ENCODE results near the gene PLEKHA5.
"Not testable (repeated sequence)": the region's sequence is repeated elsewhere in the genome, so short reads cannot be mapped to it uniquely, and the experiment has no call there.

Gene PLEKHA5

DNA sequence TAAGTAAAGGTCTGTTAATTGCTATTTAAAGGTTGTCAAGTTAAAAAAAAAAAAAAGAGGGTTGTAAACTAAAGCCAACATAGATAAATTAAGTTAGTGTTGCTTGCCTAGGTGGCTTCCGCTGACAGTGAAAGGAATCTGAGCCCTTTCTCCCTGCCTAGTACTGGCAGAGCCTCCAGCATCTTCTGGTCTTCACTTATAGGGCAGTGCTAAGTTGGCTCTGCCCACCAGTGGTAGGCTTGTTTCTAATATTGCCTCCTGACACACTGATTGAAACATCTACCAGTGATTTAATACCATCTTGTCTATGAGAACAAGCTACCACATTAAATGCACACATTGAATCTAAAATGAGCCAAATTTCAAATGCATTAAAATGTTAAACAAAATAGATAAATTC is 39.7 kb downstream of the PLEKHA5 start:
- H3K4me2 ChIP-seq (ENCODE audit: low read length, poor library complexity, severe bottlenecking): no peak overlapping the region
- 97% methylated on average over 1 of the region's 1 CpG for WGBS

DNA sequence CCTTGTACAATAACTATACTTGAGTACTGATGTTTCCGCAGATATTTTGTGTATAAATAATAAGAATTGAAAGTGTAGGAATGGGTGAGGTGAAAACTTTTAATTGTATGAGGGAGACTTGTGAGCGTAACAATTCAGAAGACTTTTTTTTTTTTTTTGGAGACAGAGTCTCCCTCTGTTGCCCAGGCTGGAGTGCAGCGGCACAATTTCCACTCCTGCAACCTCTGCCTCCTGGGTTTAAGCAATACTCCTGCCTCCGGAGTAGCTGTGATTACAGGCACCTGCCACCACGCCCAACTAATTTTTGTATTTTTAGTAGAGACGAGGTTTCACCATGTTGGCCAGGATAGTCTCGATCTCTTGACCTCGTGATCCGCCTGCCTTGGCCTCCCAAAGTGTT is 40.8 kb downstream of the PLEKHA5 start:
- not testable (repeated sequence) for H4K91ac ChIP-seq (ENCODE audit: low read length); H3K27me3 ChIP-seq (ENCODE audit: control insufficient read depth in 1 of 2, insufficient read depth in 1 of 2, low read length in 2 of 2); H3K14ac ChIP-seq (ENCODE audit: low read length in 2 of 2); H3K4me2 ChIP-seq (ENCODE audit: low read length, poor library complexity, severe bottlenecking); H3K4ac ChIP-seq (ENCODE audit: low read depth in 1 of 2, low read length in 2 of 2); DNase-seq; H3K27ac ChIP-seq (ENCODE audit: low read length, poor library complexity, severe bottlenecking); H3K79me1 ChIP-seq (replicated peaks; ENCODE audit: low read length, poor library complexity, severe bottlenecking); H2AFZ ChIP-seq (ENCODE audit: low read depth, low read length); H3K9me3 ChIP-seq (ENCODE audit: control insufficient read depth, low read length); H2AK5ac ChIP-seq (ENCODE audit: low read length, severe bottlenecking); H3K36me3 ChIP-seq (ENCODE audit: control insufficient read depth in 1 of 2, insufficient read depth in 2 of 2, low read depth in 1 of 2, low read length in 2 of 2); H3K23ac ChIP-seq (ENCODE audit: low read length in 2 of 2); H2BK12ac ChIP-seq (ENCODE audit: low read length in 2 of 2); H2BK15ac ChIP-seq (ENCODE audit: low read depth, poor library complexity, severe bottlenecking); H2BK5ac ChIP-seq (ENCODE audit: low read depth, low read length, poor library complexity, severe bottlenecking); H2BK120ac ChIP-seq (ENCODE audit: low read depth, low read length); H3K18ac ChIP-seq (ENCODE audit: low read depth in 1 of 2, low read length in 2 of 2); H3K4me1 ChIP-seq (ENCODE audit: control insufficient read depth, insufficient read depth, low read depth, low read length); H3K9ac ChIP-seq (ENCODE audit: low read length); H4K8ac ChIP-seq (ENCODE audit: low read length); H3K4me3 ChIP-seq (ENCODE audit: insufficient read depth in 1 of 2, low read depth in 1 of 2, low read length in 2 of 2)
- 98% methylated on average over 9 of the region's 9 CpGs for WGBS

More for the DNA sequence above, 39.7 kb downstream of the PLEKHA5 start:
- Histone ChIP-seq H3K9ac (ENCODE audit: low read length) (no peak overlapping the region), H3K18ac (ENCODE audit: low read depth in 1 of 2, low read length in 2 of 2) (no peak overlapping the region), H3K36me3 (ENCODE audit: control insufficient read depth in 1 of 2, insufficient read depth in 2 of 2, low read depth in 1 of 2, low read length in 2 of 2) (no peaks in the 10 kb centered on the region), H4K8ac (ENCODE audit: low read length) (no peak overlapping the region), H3K9me3 (ENCODE audit: control insufficient read depth, low read length) (no peaks in the 10 kb centered on the region), H3K14ac (ENCODE audit: low read length in 2 of 2) (no peak overlapping the region), H3K27ac (ENCODE audit: low read length, poor library complexity, severe bottlenecking) (no peak overlapping the region), H3K79me1 (replicated peaks; ENCODE audit: low read length, poor library complexity, severe bottlenecking) (peaks cover 10% of the 10 kb centered on the region), H2AK5ac (ENCODE audit: low read length, severe bottlenecking) (peak overlapping the region; percentile 53), H3K23ac (ENCODE audit: low read length in 2 of 2) (no peak overlapping the region), H3K4ac (ENCODE audit: low read depth in 1 of 2, low read length in 2 of 2) (no peak overlapping the region), H2BK5ac (ENCODE audit: low read depth, low read length, poor library complexity, severe bottlenecking) (no peak overlapping the region), H4K91ac (ENCODE audit: low read length) (no peak overlapping the region), H3K4me3 (ENCODE audit: insufficient read depth in 1 of 2, low read depth in 1 of 2, low read length in 2 of 2) (no peak overlapping the region), H2AFZ (ENCODE audit: low read depth, low read length) (no peak overlapping the region), H2BK15ac (ENCODE audit: low read depth, poor library complexity, severe bottlenecking) (no peak overlapping the region), H2BK120ac (ENCODE audit: low read depth, low read length) (no peak overlapping the region), H3K27me3 (ENCODE audit: control insufficient read depth in 1 of 2, insufficient read depth in 1 of 2, low read length in 2 of 2) (no peaks in the 10 kb centered on the region), H3K4me1 (ENCODE audit: control insufficient read depth, insufficient read depth, low read depth, low read length) (peaks cover 3% of the 10 kb centered on the region), H2BK12ac (ENCODE audit: low read length in 2 of 2) (no peak overlapping the region)
- DNase-seq: no peak

DNA sequence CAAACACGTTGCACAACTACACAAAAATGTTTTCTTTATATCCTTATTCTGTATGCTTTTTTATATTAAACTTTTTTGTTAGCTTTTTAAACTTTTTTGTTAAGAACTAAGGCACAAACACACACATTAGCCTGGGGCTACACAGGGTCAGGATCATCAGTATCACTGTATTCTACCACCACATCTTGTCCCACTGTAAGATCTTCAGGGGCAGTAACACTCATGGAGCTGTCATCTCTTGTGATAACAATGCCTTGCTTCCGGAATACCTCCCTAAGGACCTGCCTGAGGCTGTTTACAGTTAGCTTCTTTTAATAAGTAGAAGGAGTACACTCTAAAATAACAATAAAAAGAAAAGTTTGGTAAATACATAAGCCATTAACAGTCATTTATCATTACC is 42.2 kb downstream of the PLEKHA5 start:
- H2AFZ ChIP-seq (ENCODE audit: low read depth, low read length): no peak overlapping the region
- H4K91ac ChIP-seq (ENCODE audit: low read length): no peak overlapping the region
- no peak overlapping the region for H4K8ac ChIP-seq (ENCODE audit: low read length)
- no peak overlapping the region for H3K4ac ChIP-seq (ENCODE audit: low read depth in 1 of 2, low read length in 2 of 2)
- no peak overlapping the region for H3K14ac ChIP-seq (ENCODE audit: low read length in 2 of 2)
- no peak overlapping the region for H3K4me2 ChIP-seq (ENCODE audit: low read length, poor library complexity, severe bottlenecking)
- no peak overlapping the region for H3K4me3 ChIP-seq (ENCODE audit: insufficient read depth in 1 of 2, low read depth in 1 of 2, low read length in 2 of 2)
- no peak overlapping the region for H3K23ac ChIP-seq (ENCODE audit: low read length in 2 of 2)
- H3K4me1 ChIP-seq (ENCODE audit: control insufficient read depth, insufficient read depth, low read depth, low read length): peaks cover 3% of the 10 kb centered on the region
- H2BK5ac ChIP-seq (ENCODE audit: low read depth, low read length, poor library complexity, severe bottlenecking): no peak overlapping the region
- no peak overlapping the region for H3K9ac ChIP-seq (ENCODE audit: low read length)
- no peak overlapping the region for H2AK5ac ChIP-seq (ENCODE audit: low read length, severe bottlenecking)
- H3K36me3 ChIP-seq (ENCODE audit: control insufficient read depth in 1 of 2, insufficient read depth in 2 of 2, low read depth in 1 of 2, low read length in 2 of 2): peaks cover 0 to 4% of the 10 kb centered on the region in 2 experiments
- H3K27ac ChIP-seq (ENCODE audit: low read length, poor library complexity, severe bottlenecking): no peak overlapping the region
- no peak overlapping the region for H2BK15ac ChIP-seq (ENCODE audit: low read depth, poor library complexity, severe bottlenecking)
- H3K79me1 ChIP-seq (replicated peaks; ENCODE audit: low read length, poor library complexity, severe bottlenecking): peaks cover 12% of the 10 kb centered on the region
- no peaks in the 10 kb centered on the region for H3K9me3 ChIP-seq (ENCODE audit: control insufficient read depth, low read length)
- H2BK12ac ChIP-seq (ENCODE audit: low read length in 2 of 2): peak overlapping the region in 1 of 2 experiments; percentile 54
- no peak overlapping the region for H2BK120ac ChIP-seq (ENCODE audit: low read depth, low read length)
- WGBS: no CpG with 5 or more reads among the region's 2 CpGs
- H3K18ac ChIP-seq (ENCODE audit: low read depth in 1 of 2, low read length in 2 of 2): peak overlapping the region in 1 of 2 experiments; percentile 48
- DNase-seq: no peak
- H3K27me3 ChIP-seq (ENCODE audit: control insufficient read depth in 1 of 2, insufficient read depth in 1 of 2, low read length in 2 of 2): no peaks in the 10 kb centered on the region

DNA sequence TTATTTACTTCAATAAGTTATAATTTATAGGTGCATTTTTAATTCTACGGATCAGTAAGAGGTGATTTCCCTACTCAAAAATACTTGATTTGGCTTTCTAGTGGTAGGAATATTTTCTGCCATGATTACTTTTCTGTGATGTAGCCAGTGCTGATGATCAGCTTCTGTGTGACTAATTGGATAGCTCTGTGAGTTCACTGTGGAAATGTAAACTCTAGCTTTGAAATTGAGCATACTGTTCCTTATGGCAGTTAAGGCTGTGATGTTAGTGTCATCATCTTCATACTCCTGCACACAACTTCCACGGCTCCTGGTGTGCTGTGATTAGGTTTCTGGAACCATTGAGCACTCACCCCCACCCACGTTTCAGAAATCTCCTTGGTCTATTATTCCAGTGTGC is 48.2 kb downstream of the PLEKHA5 start:
- H3K9me3 ChIP-seq (ENCODE audit: control insufficient read depth, low read length): no peaks in the 10 kb centered on the region
- H3K4me3 ChIP-seq (ENCODE audit: insufficient read depth in 1 of 2, low read depth in 1 of 2, low read length in 2 of 2): no peak overlapping the region
- no peak overlapping the region for H2BK120ac ChIP-seq (ENCODE audit: low read depth, low read length)
- H4K8ac ChIP-seq (ENCODE audit: low read length): no peak overlapping the region
- H3K18ac ChIP-seq (ENCODE audit: low read depth in 1 of 2, low read length in 2 of 2): no peak overlapping the region
- peaks cover 2% of the 10 kb centered on the region for H3K4me1 ChIP-seq (ENCODE audit: control insufficient read depth, insufficient read depth, low read depth, low read length)
- no peak overlapping the region for H3K4me2 ChIP-seq (ENCODE audit: low read length, poor library complexity, severe bottlenecking)
- H3K14ac ChIP-seq (ENCODE audit: low read length in 2 of 2): no peak overlapping the region
- H3K79me1 ChIP-seq (replicated peaks; ENCODE audit: low read length, poor library complexity, severe bottlenecking): peaks cover 17% of the 10 kb centered on the region
- H2BK12ac ChIP-seq (ENCODE audit: low read length in 2 of 2): no peak overlapping the region
- 83% methylated on average over 2 of the region's 3 CpGs for WGBS
- peaks cover 0 to 9% of the 10 kb centered on the region in 2 experiments for H3K36me3 ChIP-seq (ENCODE audit: control insufficient read depth in 1 of 2, insufficient read depth in 2 of 2, low read depth in 1 of 2, low read length in 2 of 2)
- H3K27me3 ChIP-seq (ENCODE audit: control insufficient read depth in 1 of 2, insufficient read depth in 1 of 2, low read length in 2 of 2): no peaks in the 10 kb centered on the region
- H2BK5ac ChIP-seq (ENCODE audit: low read depth, low read length, poor library complexity, severe bottlenecking): no peak overlapping the region
- H2AFZ ChIP-seq (ENCODE audit: low read depth, low read length): no peak overlapping the region
- H2BK15ac ChIP-seq (ENCODE audit: low read depth, poor library complexity, severe bottlenecking): no peak overlapping the region
- DNase-seq: peak; percentile 70
- no peak overlapping the region for H3K23ac ChIP-seq (ENCODE audit: low read length in 2 of 2)
- no peak overlapping the region for H3K4ac ChIP-seq (ENCODE audit: low read depth in 1 of 2, low read length in 2 of 2)
- no peak overlapping the region for H3K9ac ChIP-seq (ENCODE audit: low read length)
- no peak overlapping the region for H3K27ac ChIP-seq (ENCODE audit: low read length, poor library complexity, severe bottlenecking)
- no peak overlapping the region for H4K91ac ChIP-seq (ENCODE audit: low read length)
- H2AK5ac ChIP-seq (ENCODE audit: low read length, severe bottlenecking): no peak overlapping the region

Measured in mesenchymal stem cell (in vitro differentiated cells and primary cell).